GM12878 (cell line): ENCODE measurements around the gene HSBP1L1. TPM values are rescaled to one million over a fixed set of nuclear protein-coding genes. Genes with fewer than 3 reads are reported as not detected.

Experiments
- ATAC-seq: fragments of 200-7000 bp; cut with Tn5 transposase; 3 replicates; pipeline ENCODE4 v1.9.1; 2020; ENCODE audit warnings: mild to moderate bottlenecking, moderate library complexity
- BruUV-seq: library from RNA; stranded (reverse); fragments of 400-500 nt; replicated peaks from 2 replicates; lab custom pipeline; 2021; lab: Mats Ljungman, UMichigan
- CTCF ChIA-PET: fragments of 300-600 bp; sonication (Branson Sonifier 250); formaldehyde crosslinking; extraction: SDS; loops from one replicate; lab custom pipeline; 2021; ENCODE audit warnings: inconsistent platforms; lab: Yijun Ruan, JAX
- POLR2A ChIA-PET: fragments of 350-600 bp; formaldehyde crosslinking; extraction: SDS; loops from one replicate; lab custom pipeline; 2021; ENCODE audit warnings: inconsistent platforms; lab: Charles Lee
- RAD21 ChIA-PET: fragments of 300-600 bp; sonication (Branson Sonifier 250); formaldehyde crosslinking; loops from one replicate; lab custom pipeline; 2023; ENCODE audit warnings: antibody characterized with exemption; ENCODE audit not compliant: unreplicated experiment; lab: Charles Lee
- SMC1A ChIA-PET: fragments of 300-600 bp; sonication (Branson Sonifier 250); formaldehyde crosslinking; loops from one replicate; lab custom pipeline; 2023; ENCODE audit not compliant: unreplicated experiment, uncharacterized antibody; lab: Charles Lee
- DNase-seq: peaks from one replicate; pipeline ENCODE4 v3.0.0-alpha.2; 2011; ENCODE audit warnings: low read depth, low spot score
- FAIRE-seq: peaks from 3 replicates; lab custom pipeline; 2011; peaks lifted over from hg19 to GRCh38; lab: Jason Lieb, UNC
- H2AFZ ChIP-seq: 2 replicates; pipeline ENCODE4 v1.6.0; 2011; ENCODE audit warnings: low read depth, low read length, control low read depth; ENCODE audit not compliant: control insufficient read depth
- H3K27ac ChIP-seq: 2 replicates; pipeline ENCODE4 v1.5.1; 2011; ENCODE audit warnings: control low read depth; ENCODE audit not compliant: control insufficient read depth, insufficient read depth
- H3K27me3 ChIP-seq, 2 experiments: replicated peaks in 1 of 2; 2 replicates each; pipeline versions ENCODE4 v1.6.0 to v1.6.1; 2011; ENCODE audit warnings: low read length in 1 of 2; ENCODE audit not compliant: control insufficient read depth in 2 of 2, insufficient read depth in 2 of 2
- H3K36me3 ChIP-seq, 2 experiments: 2 replicates each; pipeline ENCODE4 v1.5.1; 2011; ENCODE audit warnings: low read length in 1 of 2; ENCODE audit not compliant: control insufficient read depth in 2 of 2, insufficient read depth in 2 of 2
- H3K4me1 ChIP-seq: 2 replicates; pipeline ENCODE4 v1.6.1; 2011; ENCODE audit warnings: mild to moderate bottlenecking, low read length, moderate library complexity, mixed read lengths; ENCODE audit not compliant: control insufficient read depth, insufficient read depth
- H3K4me2 ChIP-seq: 2 replicates; pipeline ENCODE4 v1.6.0; 2011; ENCODE audit warnings: control low read depth; ENCODE audit not compliant: control insufficient read depth, insufficient read depth
- H3K4me3 ChIP-seq: fragments of 200-600 bp; sonication (generic); 2 replicates; pipeline ENCODE4 v1.5.1; 2016
- H3K79me2 ChIP-seq: 2 replicates; pipeline ENCODE4 v1.6.0; 2011; ENCODE audit warnings: low read length; ENCODE audit not compliant: control insufficient read depth, insufficient read depth
- H3K9ac ChIP-seq: 2 replicates; pipeline ENCODE4 v1.8.0; 2011; ENCODE audit warnings: low read length, control low read depth, mixed read lengths; ENCODE audit not compliant: control insufficient read depth, insufficient read depth
- H3K9me3 ChIP-seq: replicated peaks from 3 replicates; pipeline ENCODE4 v1.5.1; 2011; ENCODE audit warnings: mild to moderate bottlenecking, low read length; ENCODE audit not compliant: control insufficient read depth, insufficient read depth
- H4K20me1 ChIP-seq: 2 replicates; pipeline ENCODE4 v1.6.0; 2011; ENCODE audit not compliant: control insufficient read depth, insufficient read depth
- BACH1 ChIP-seq: fragments of 450-650 bp; IDR thresholded peaks from 2 replicates; pipeline ENCODE4 v1.6.1; 2017; ENCODE audit warnings: mild to moderate bottlenecking, borderline replicate concordance
- BHLHE40 ChIP-seq, 2 experiments: fragments of 450-650 bp in 1 of 2; IDR thresholded peaks; 2 replicates each; pipeline ENCODE4 v1.6.1; 2011 to 2017; ENCODE audit warnings: low read depth in 2 of 2, borderline replicate concordance in 1 of 2, improper control_type of control experiment in 1 of 2, low read length in 1 of 2, mild to moderate bottlenecking in 1 of 2
- CREB1 ChIP-seq: IDR thresholded peaks from 2 replicates; pipeline ENCODE4 v1.6.1; 2012; ENCODE audit warnings: low read depth, mild to moderate bottlenecking, inconsistent platforms
- CREM ChIP-seq: IDR thresholded peaks from 2 replicates; pipeline ENCODE4 v1.6.1; 2014; ENCODE audit warnings: antibody characterized with exemption, low read depth
- E2F8 ChIP-seq: fragments of 450-650 bp; IDR thresholded peaks from 2 replicates; pipeline ENCODE4 v1.6.1; 2018; ENCODE audit warnings: mild to moderate bottlenecking, low read depth, moderate library complexity; ENCODE audit not compliant: partially characterized antibody
- ESRRA ChIP-seq: IDR thresholded peaks from 2 replicates; pipeline ENCODE4 v1.6.1; 2012; ENCODE audit warnings: mild to moderate bottlenecking, low read length, improper control_type of control experiment
- IKZF1 ChIP-seq: fragments of 450-650 bp; conservative IDR thresholded peaks from 2 replicates; pipeline ENCODE4 v1.6.1; 2017; ENCODE audit warnings: antibody characterized with exemption, mild to moderate bottlenecking
- POLR2A ChIP-seq: IDR thresholded peaks from 2 replicates; pipeline ENCODE4 v1.6.1; 2011; ENCODE audit warnings: low read depth, mild to moderate bottlenecking, low read length
- RELA ChIP-seq: fragments of 450-650 bp; IDR thresholded peaks from 2 replicates; pipeline ENCODE4 v1.8.0; 2014; ENCODE audit warnings: borderline replicate concordance; ENCODE audit not compliant: partially characterized antibody
- STAT1 ChIP-seq: fragments of 450-650 bp; conservative IDR thresholded peaks from 2 replicates; pipeline ENCODE4 v1.6.1; 2014; ENCODE audit warnings: antibody characterized with exemption, mild to moderate bottlenecking
- TAF1 ChIP-seq: IDR thresholded peaks from 2 replicates; pipeline ENCODE4 v1.6.1; 2011; ENCODE audit warnings: mild to moderate bottlenecking, low read depth, low read length, borderline replicate concordance
- ZBED1 ChIP-seq: IDR thresholded peaks from 2 replicates; pipeline ENCODE4 v1.6.1; 2016; ENCODE audit warnings: borderline replicate concordance
- ZBTB4 ChIP-seq: fragments of 450-650 bp; formaldehyde crosslinking; IDR thresholded peaks from 2 replicates; pipeline ENCODE4 v1.4.0; 2022; ENCODE audit warnings: mild to moderate bottlenecking, moderate library complexity
- WGBS: methylation state at CpG from one replicate; pipeline ENCODE4 v1.1.6; 2016; ENCODE audit warnings: low lambda C conversion rate; ENCODE audit not compliant: insufficient replicate concordance, insufficient coverage; ENCODE audit errors: missing lambda C conversion rate; 5-methylcytosine and 5-hydroxymethylcytosine counted together
- in situ Hi-C: fragments of 300-500 bp; cut with MboI; formaldehyde crosslinking; loops from 9 replicates; pipeline ENCODE4 v1.14.3; 2018; ENCODE audit warnings: mixed read lengths
- intact Hi-C: fragments of 100-400 bp; cut with micrococcal nuclease; formaldehyde crosslinking; loops from one replicate; pipeline ENCODE4 v1.14.2; 2022; ENCODE audit not compliant: unreplicated experiment
- polyA plus RNA-seq, 11 experiments: library from polyadenylated mRNA; depleted of rRNA in 4 of 11; unstranded in 6 of 11; stranded (reverse) in 5 of 11; fragments of >200 nt; fragmentation: Nextera tagmentation in 4 of 11; fragmentation: Illumina TruSeq in 1 of 11; extraction: Ambion mirVana in 4 of 11; extraction: Trizol in 1 of 11; gene quantifications; 1 replicate in 1 of 11; 2 replicates in 10 of 11; pipeline versions ENCODE4 v1.2.1 to v1.2.3, GENCODE V29; 2011 to 2016; ENCODE audit warnings: inconsistent platforms in 2 of 11, missing spikeins in 2 of 11, low read depth in 1 of 11
- total RNA-seq, 4 experiments: library from RNA; depleted of rRNA in 3 of 4; stranded (reverse); fragments of >200 nt in 3 of 4; fragmentation: Illumina TruSeq in 1 of 4; extraction: Trizol in 1 of 4; gene quantifications; 2 replicates each; pipeline versions ENCODE4 v1.2.1 to v1.2.3, GENCODE V29; 2013 to 2021

HSBP1L1 gene
- total and polyA plus RNA-seq, 10 of the 15 experiments (the other 5 are each of a cell fraction or from before 2014, with no cell fraction given): 0.97 to 14.0 (median 6.9) TPM; not detected in 1

GRCh38 chr18:80000877-80001276, 36.4 kb downstream of the HSBP1L1 start:
- H3K4me1 ChIP-seq: no peaks in the 10 kb centered on the region
- ChIA-PET CTCF (no interaction called here), POLR2A (no interaction called here), RAD21 (no interaction called here), SMC1A (no interaction called here)
- ATAC-seq (no peak), FAIRE-seq (no peak), DNase-seq (no peak)
- in situ Hi-C loops: no loop called here
- H2AFZ ChIP-seq: no peak overlapping the region
- no peaks in the 10 kb centered on the region for H3K36me3 ChIP-seq
- intact Hi-C loops: no loop called here
- no peak overlapping the region for H3K9ac ChIP-seq
- BruUV-seq: no TSS peak
- no peak overlapping the region for H3K4me2 ChIP-seq
- peaks cover 4% of the 10 kb centered on the region; the same call in 1 of the 3 replicates for H3K9me3 ChIP-seq
- H3K27ac ChIP-seq: no peak overlapping the region
- 26% methylated on average over 3 of the region's 3 CpGs for WGBS
- no peaks in the 10 kb centered on the region for H4K20me1 ChIP-seq
- H3K79me2 ChIP-seq: no peaks in the 10 kb centered on the region
- H3K27me3 ChIP-seq: no peaks in the 10 kb centered on the region
- no peak overlapping the region for H3K4me3 ChIP-seq
- TF ChIP-seq ESRRA (no peak), CREB1 (no peak), TAF1 (no peak), STAT1 (no peak), POLR2A (no peak), BHLHE40 (IDR thresholded peaks at IDR 0.05; ENCODE audit: borderline replicate concordance in 1 of 2, low read depth in 2 of 2, low read length in 1 of 2) (no peak), CREM (no peak)

GRCh38 chr18:80002468-80002867, 38.0 kb downstream of the HSBP1L1 start:
- Histone ChIP-seq H3K9me3 (peaks cover 4% of the 10 kb centered on the region; the same call in 1 of the 3 replicates), H3K27me3 (no peaks in the 10 kb centered on the region)

More at GRCh38 chr18:80002468-80002867, 38.0 kb downstream of the HSBP1L1 start:
- no peak for ATAC-seq
- intact Hi-C loops: no loop called here
- no TSS peak for BruUV-seq
- Histone ChIP-seq H3K79me2 (no peaks in the 10 kb centered on the region), H3K4me3 (no peak overlapping the region), H4K20me1 (no peaks in the 10 kb centered on the region), H3K27ac (no peak overlapping the region), H3K9ac (no peak overlapping the region), H3K4me1 (no peaks in the 10 kb centered on the region), H3K4me2 (no peak overlapping the region), H2AFZ (no peak overlapping the region), H3K36me3 (no peaks in the 10 kb centered on the region)
- CTCF ChIA-PET: no interaction called here
- TF ChIP-seq ZBTB4 (no peak), RELA (no peak), IKZF1 (no peak), BACH1 (no peak), ZBED1 (no peak), E2F8 (no peak)
- RAD21 ChIA-PET: no interaction called here
- in situ Hi-C loops: no loop called here
- POLR2A ChIA-PET: no interaction called here
- no peak for FAIRE-seq
- SMC1A ChIA-PET: no interaction called here
- DNase-seq: no peak
- 56% methylated on average over 5 of the region's 5 CpGs for WGBS
